ENCODE data around the gene VPS25. TPM values are rescaled to one million over a fixed set of nuclear protein-coding genes. Genes with fewer than 3 reads are reported as not detected.

Gene VPS25
- total and polyA plus RNA-seq, 9 of the 15 experiments (the other 6 are each of a cell fraction or from before 2014, with no cell fraction given), result 123 to 352 (median 180) TPM

- TF ChIP-seq ZNF407 (IDR thresholded peaks at IDR 0.05; ENCODE audit: low read depth) (no peak), NCOA1 (IDR thresholded peaks at IDR 0.05; ENCODE audit: low read depth) (no peak), NRF1 (conservative IDR thresholded peaks at IDR 0.05 in 1 of 2, IDR thresholded peaks at IDR 0.05 in 1 of 2) (no peak), TBP (optimal IDR thresholded peaks at IDR 0.05; ENCODE audit: low read depth, low read length) (no peak), PML (IDR thresholded peaks at IDR 0.05; ENCODE audit: low read length) (no peak), MGA (IDR thresholded peaks at IDR 0.05) (no peak), HMG20A (CRISPR knock-in tag; conservative IDR thresholded peaks at IDR 0.05) (no peak), ZBTB7A (IDR thresholded peaks at IDR 0.05; ENCODE audit: borderline replicate concordance, control insufficient read depth, low read depth, low read length) (no peak), SMARCA4 (IDR thresholded peaks at IDR 0.05) (no peak)
These were observed 36.0 kb downstream of the VPS25 start (continued) for GRCh38 chr17:42809250-42809649.
